Activated CD4-positive, alpha-beta T cell treated with anti-CD3 and anti-CD28 coated beads for 36 hours (primary cell): ENCODE results near the gene FNIP2. TPM values are rescaled to one million over a fixed set of nuclear protein-coding genes. Genes with fewer than 3 reads are reported as not detected.

Source experiments
- ATAC-seq: fragments of 200-7000 bp; cut with Tn5 transposase; one replicate; pipeline ENCODE4 v1.10.0; 2021; ENCODE audit warnings: mild to moderate bottlenecking, moderate library complexity
- CTCF ChIA-PET: fragments of 350-600 bp; sonication (Branson Sonifier 250); formaldehyde crosslinking; loops from one replicate; lab custom pipeline; 2021; ENCODE audit warnings: antibody characterized with exemption; lab: Charles Lee
- POLR2A ChIA-PET: fragments of 350-600 bp; sonication (Branson Sonifier 250); formaldehyde crosslinking; loops from one replicate; lab custom pipeline; 2021; ENCODE audit warnings: antibody characterized with exemption, inconsistent platforms; lab: Charles Lee
- DNase-seq: peaks from one replicate; pipeline ENCODE4 v3.0.0-alpha.2; 2020
- H3K27ac Mint-ChIP-seq: one replicate; pipeline ENCODE4 v1.8.0; 2021; ENCODE audit warnings: mixed read lengths
- H3K27me3 Mint-ChIP-seq: one replicate; pipeline ENCODE4 v1.8.0; 2021; ENCODE audit warnings: mixed read lengths
- H3K36me3 Mint-ChIP-seq: one replicate; pipeline ENCODE4 v1.8.0; 2021; ENCODE audit warnings: low read depth, mixed read lengths
- H3K4me1 Mint-ChIP-seq: one replicate; pipeline ENCODE4 v1.8.0; 2021; ENCODE audit warnings: mixed read lengths
- H3K4me3 Mint-ChIP-seq: one replicate; pipeline ENCODE4 v1.8.0; 2021; ENCODE audit warnings: mild to moderate bottlenecking, moderate library complexity, mixed read lengths
- H3K9me3 Mint-ChIP-seq: one replicate; pipeline ENCODE4 v1.8.0; 2021; ENCODE audit warnings: low read depth, mixed read lengths
- intact Hi-C, 2 experiments: fragments of 100-400 bp; cut with DNase I in 1 of 2; cut with micrococcal nuclease in 1 of 2; formaldehyde crosslinking; loops; one replicate each; pipeline versions ENCODE4 v1.14.2 to v1.15.1; 2022 to 2024; cut with DNase I, micrococcal nuclease
- total RNA-seq, 2 experiments: library from RNA; stranded (reverse); gene quantifications; one replicate each; pipeline ENCODE4 v1.2.3, GENCODE V29; 2021

FNIP2 gene
- total RNA-seq = 10 to 100 TPM; 11.6 to 13.0 TPM

DNA sequence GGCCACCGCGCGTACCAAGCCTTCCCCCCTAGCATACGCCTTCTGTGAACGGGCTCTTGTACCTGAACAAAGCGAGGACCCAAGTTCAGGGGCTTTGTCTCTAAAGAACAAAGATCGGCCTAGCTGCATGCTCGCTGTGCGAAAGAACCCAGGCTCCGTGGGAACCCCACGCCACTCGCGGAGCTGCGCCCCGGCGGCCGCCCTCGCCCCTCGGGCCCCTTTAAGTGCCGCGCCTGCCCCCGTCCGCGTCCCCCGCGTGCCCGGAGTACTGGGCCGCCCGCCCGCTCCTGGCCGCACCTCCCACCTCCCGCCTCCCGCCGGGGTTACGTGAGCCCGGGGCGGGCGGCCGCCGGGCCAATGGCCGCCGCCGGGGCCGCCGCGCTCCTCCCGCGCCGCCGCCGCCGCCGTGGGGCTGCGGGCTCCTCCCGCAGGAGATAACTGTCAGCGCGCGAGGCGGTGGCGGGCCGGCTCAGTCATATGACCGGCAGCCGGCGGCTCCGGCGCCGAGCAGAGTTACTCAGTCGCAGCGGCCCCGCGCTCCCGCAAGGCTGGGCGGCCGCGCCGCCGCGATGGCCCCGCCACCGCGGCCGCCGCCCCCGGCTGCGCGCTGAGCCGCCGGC, at the start of gene FNIP2:
Gene FNIP2, plus strand, starts transcription at position 472 of the 620 bp plus-strand sequence. CDS start 187 bp downstream, outside the sequence.
- peak; percentile 81 for DNase-seq
- intact Hi-C loops = loop anchor here (1.0 to 5.0 kb wide), 9 partner anchors 10 to 435 kb away; partner anchors contain the start of genes PPID (in 2 of the 2), C4orf46 (in 1 of the 2) and RAPGEF2 (in 1 of the 2)
- peak within 1 kb of the TSS; percentile 97 for H3K4me3 Mint-ChIP-seq
- H3K36me3 Mint-ChIP-seq = no peaks in the 10 kb centered on the region
- H3K9me3 Mint-ChIP-seq = no peaks in the 10 kb centered on the region
- ATAC-seq = peak; percentile 81
- H3K27ac Mint-ChIP-seq = peak within 1 kb of the TSS; percentile 93
- ChIA-PET POLR2A (no interaction called here), CTCF (interaction anchor here (1.3 to 1.5 kb wide), 3 partner anchors 16 to 98 kb away, joined by 4 read pairs; no protein-coding TSS in a partner anchor)
- H3K27me3 Mint-ChIP-seq = no peaks in the 10 kb centered on the region
- H3K4me1 Mint-ChIP-seq = peaks cover 41% of the 10 kb centered on the region

DNA sequence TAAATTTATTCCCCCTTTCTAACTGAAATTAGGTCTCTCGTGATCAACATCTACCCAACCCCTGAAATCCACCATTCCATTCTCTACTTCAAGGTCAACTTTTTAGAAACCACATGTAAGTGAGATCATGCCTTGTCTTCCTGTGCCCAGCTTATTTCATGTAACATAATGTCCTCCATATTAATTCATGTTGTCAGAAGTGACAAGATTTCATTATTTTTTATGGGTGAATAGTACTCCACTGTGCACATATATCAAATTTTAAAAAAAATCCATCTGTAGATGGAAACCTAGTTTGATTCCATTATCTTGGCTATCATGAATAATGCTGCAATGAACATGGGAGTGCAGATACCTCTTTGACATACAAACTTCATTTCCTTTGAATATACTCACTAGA, 47.1 kb upstream of the FNIP2 start:
- peaks cover 51% of the 10 kb centered on the region for H3K36me3 Mint-ChIP-seq
- POLR2A ChIA-PET = interaction anchor here (0.5 kb wide), 1 partner anchor 46 kb away, joined by 3 read pairs; no protein-coding TSS in a partner anchor

DNA sequence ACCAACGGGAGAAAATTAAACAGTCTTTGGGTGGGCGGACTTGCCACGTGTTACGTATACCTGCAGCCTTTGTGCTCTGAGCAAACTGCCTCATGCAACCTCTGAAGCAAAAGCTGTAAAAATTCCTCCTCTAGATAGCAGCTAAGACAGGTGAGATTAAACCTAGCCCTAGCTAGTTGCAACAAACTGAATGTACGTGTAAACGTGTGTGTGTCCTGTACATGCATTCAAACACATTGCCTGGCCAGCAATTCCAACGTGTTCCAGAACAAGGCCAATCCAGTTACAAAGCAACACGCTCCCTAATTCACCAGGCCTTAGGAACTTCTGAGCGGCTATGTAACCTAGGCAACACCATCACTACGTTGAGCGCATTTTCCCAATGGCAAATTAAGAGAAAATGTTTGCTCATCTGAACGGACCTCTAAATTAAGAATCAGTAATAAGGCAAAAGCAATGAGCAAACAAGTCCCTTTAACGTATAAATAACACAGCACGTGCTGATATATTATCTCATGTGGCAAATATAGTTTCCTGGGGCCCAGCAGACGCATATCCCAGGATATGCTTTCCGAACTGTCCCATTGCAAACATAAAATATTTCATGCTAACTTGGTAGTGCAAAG, 46.4 kb upstream of the FNIP2 start:
- ATAC-seq (no peak), DNase-seq (peak; percentile 22)
- Mint-ChIP-seq H3K9me3 (no peaks in the 10 kb centered on the region), H3K36me3 (peaks cover 47% of the 10 kb centered on the region), H3K27me3 (peaks cover 4% of the 10 kb centered on the region), H3K27ac (peak overlapping the region; percentile 100), H3K4me1 (peaks cover 49% of the 10 kb centered on the region), H3K4me3 (peak overlapping the region; percentile 99)
- intact Hi-C loops = loop anchor here (2.0 to 10.0 kb wide), 8 partner anchors 46 to 725 kb away; partner anchors contain the start of gene FNIP2 (in 1 of the 2)
- ChIA-PET CTCF (no interaction called here), POLR2A (interaction anchor here (0.5 kb wide), 1 partner anchor 45 kb away, joined by 3 read pairs; no protein-coding TSS in a partner anchor)

More for the DNA sequence above, 47.1 kb upstream of the FNIP2 start:
- ATAC-seq = no peak
- H3K27ac Mint-ChIP-seq = peak overlapping the region; percentile 100
- peaks cover 46% of the 10 kb centered on the region for H3K4me1 Mint-ChIP-seq
- peak overlapping the region; percentile 99 for H3K4me3 Mint-ChIP-seq
- intact Hi-C loops = loop anchor here (2.0 to 10.0 kb wide), 8 partner anchors 47 to 726 kb away; partner anchors contain the start of gene FNIP2 (in 1 of the 2)
- CTCF ChIA-PET = no interaction called here
- H3K27me3 Mint-ChIP-seq = peaks cover 4% of the 10 kb centered on the region
- DNase-seq = no peak
- no peaks in the 10 kb centered on the region for H3K9me3 Mint-ChIP-seq

DNA sequence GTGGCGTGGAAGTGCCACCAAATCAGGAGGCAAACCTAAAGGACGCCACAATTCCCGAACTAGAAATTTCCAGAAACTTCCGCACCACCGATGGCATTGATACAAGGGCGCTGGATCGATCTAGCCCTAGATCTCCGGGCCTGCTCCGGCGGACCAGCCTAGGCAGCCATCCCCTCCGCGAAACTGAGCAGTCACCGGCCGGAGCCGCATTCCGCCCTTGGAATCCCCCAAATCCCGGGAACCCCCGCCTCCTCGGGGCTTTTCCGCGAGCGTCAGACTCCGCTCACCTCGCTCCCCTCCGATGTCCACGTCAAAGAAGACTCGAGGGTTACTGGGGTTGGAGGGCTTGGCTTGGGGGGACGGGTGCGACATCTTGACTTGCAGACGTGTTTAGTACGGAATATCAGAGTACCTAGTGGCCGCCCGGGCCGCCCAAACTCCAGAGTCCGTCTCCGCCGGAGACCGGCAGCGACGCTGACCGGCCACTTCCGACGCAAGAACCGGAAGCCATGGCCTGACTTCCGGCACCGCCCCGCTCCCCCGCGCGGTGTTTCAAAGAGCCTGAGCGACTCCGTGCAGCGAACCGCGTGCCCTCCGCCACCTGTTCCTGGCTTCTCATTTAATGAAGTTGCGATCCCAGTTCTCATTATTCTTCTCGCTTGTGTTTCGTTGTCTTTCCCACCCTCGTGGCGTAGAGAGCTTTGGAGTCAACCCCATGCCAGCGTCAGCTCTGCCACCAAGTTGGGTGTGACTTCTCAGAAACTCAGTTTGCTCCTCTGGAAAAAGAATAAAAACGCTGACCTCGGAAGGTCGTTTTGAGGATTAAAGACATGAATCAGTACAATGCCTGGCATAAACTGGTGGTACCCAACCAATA, 45.7 kb upstream of the FNIP2 start, which contains the start of gene PPID:
Gene PPID, minus strand, starts transcription at position 480 of the 877 bp plus-strand sequence. Its CDS starts 108 bp downstream, at position 372.
- no peaks in the 10 kb centered on the region for H3K9me3 Mint-ChIP-seq
- H3K36me3 Mint-ChIP-seq = peaks cover 39% of the 10 kb centered on the region
- peaks cover 46% of the 10 kb centered on the region for H3K4me1 Mint-ChIP-seq
- H3K27me3 Mint-ChIP-seq = peaks cover 4% of the 10 kb centered on the region
- H3K27ac Mint-ChIP-seq = peak within 1 kb of the TSS; percentile 100
- CTCF ChIA-PET = interaction anchor here (0.6 to 1.3 kb wide), 5 partner anchors 38 to 480 kb away, joined by 3 to 4 read pairs (median 3); no protein-coding TSS in a partner anchor
- ATAC-seq (peak; percentile 86), DNase-seq (peak; percentile 93)
- intact Hi-C loops = loop anchor here (1.0 to 10.0 kb wide), 12 partner anchors 46 to 724 kb away; partner anchors contain the start of genes ETFDH (in 2 of the 2), FNIP2 (in 2 of the 2) and RAPGEF2 (in 1 of the 2)
- POLR2A ChIA-PET = no interaction called here
- peak within 1 kb of the TSS; percentile 99 for H3K4me3 Mint-ChIP-seq

DNA sequence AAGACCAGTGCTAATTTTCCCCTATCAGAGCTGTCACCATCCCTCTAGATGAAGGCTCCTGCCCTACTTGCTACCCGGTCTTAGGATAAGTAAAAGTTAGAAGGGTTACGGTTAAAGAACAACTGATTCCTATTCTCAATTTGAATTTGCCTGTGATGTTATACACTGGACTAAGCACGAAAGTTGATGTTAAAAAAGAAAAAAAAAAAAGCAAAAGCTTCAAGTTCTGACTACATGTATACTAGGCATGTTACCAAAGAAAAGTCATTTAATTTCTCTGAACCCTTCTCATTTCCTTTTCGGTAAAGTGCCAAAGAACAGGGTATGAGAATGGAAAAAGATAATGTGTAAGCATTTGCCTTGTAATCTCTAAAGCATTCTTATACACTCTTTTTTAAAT, 44.2 kb upstream of the FNIP2 start:
- H3K4me1 Mint-ChIP-seq = peaks cover 53% of the 10 kb centered on the region
- intact Hi-C loops = loop anchor here (1.0 to 10.0 kb wide), 5 partner anchors 88 to 723 kb away; no protein-coding TSS in a partner anchor
- ATAC-seq (peak; percentile 24), DNase-seq (no peak)
- no peaks in the 10 kb centered on the region for H3K9me3 Mint-ChIP-seq
- peak overlapping the region; percentile 100 for H3K27ac Mint-ChIP-seq
- peak overlapping the region; percentile 99 for H3K4me3 Mint-ChIP-seq
- peaks cover 16% of the 10 kb centered on the region for H3K27me3 Mint-ChIP-seq
- CTCF ChIA-PET = interaction anchor here (0.9 to 1.7 kb wide), 4 partner anchors 45 to 479 kb away, joined by 3 to 4 read pairs (median 4); no protein-coding TSS in a partner anchor
- H3K36me3 Mint-ChIP-seq = peaks cover 29% of the 10 kb centered on the region
- POLR2A ChIA-PET = interaction anchor here (0.6 kb wide), 1 partner anchor 53 kb away, joined by 3 read pairs; the partner anchor contains the start of gene C4orf46

DNA sequence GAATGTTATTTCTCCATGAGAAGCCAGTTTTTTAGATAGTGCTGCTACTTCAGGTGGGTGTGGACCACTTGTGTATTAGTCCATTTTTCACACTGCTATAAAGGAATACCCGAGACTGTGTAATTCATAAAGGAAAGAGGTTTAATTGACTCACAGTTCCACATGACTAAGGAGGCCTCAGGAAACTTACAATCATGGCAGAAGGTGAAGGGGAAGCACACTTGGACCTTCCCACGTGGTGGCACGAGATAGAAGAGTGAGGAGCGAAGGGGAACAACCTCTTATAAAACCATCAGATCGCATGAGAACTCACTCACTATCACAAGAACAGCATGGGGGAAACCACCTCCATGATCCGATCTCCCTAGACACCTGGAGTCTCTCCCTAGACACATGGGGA, 42.2 kb upstream of the FNIP2 start:
- POLR2A ChIA-PET = no interaction called here
- peak; percentile 8 for DNase-seq
- CTCF ChIA-PET = interaction anchor here (0.8 to 1.3 kb wide), 3 partner anchors 124 to 476 kb away, joined by 3 to 4 read pairs (median 3); no protein-coding TSS in a partner anchor
- peaks cover 41% of the 10 kb centered on the region for H3K4me1 Mint-ChIP-seq
- H3K27me3 Mint-ChIP-seq = peaks cover 21% of the 10 kb centered on the region
- peaks cover 11% of the 10 kb centered on the region for H3K36me3 Mint-ChIP-seq
- H3K9me3 Mint-ChIP-seq = no peaks in the 10 kb centered on the region
- intact Hi-C loops = loop anchor here in 1 of 2 experiments (10.0 kb wide), 1 partner anchor 348 kb away; no protein-coding TSS in a partner anchor
- ATAC-seq = no peak
- no peak overlapping the region for H3K4me3 Mint-ChIP-seq
- H3K27ac Mint-ChIP-seq = no peak overlapping the region

DNA sequence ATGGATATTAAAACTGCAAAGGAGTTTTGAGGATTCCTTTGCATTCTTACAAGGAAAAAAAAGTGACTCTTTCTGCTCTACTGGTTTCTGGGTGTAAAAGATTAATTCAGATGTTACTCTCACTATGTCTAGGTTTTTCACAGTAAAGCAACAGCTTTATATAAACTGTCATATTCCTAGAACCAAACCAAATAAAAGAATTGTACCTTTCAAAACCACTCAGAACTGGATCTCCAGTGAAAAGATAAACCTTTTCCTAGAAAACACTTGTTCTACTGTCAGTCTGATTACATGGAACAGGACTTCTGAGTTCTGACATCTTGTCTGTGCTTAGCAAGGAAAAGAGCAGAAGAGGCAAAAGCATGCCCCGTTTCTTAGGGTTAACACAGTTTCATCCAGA, 40.6 kb upstream of the FNIP2 start:
- ATAC-seq (no peak), DNase-seq (no peak)
- Mint-ChIP-seq H3K4me1 (peaks cover 39% of the 10 kb centered on the region), H3K9me3 (no peaks in the 10 kb centered on the region), H3K27ac (no peak overlapping the region), H3K36me3 (no peaks in the 10 kb centered on the region), H3K27me3 (peaks cover 29% of the 10 kb centered on the region), H3K4me3 (no peak overlapping the region)
- intact Hi-C loops = loop anchor here in 1 of 2 experiments (10.0 kb wide), 1 partner anchor 347 kb away; no protein-coding TSS in a partner anchor
- POLR2A ChIA-PET = no interaction called here
- CTCF ChIA-PET = interaction anchor here (1.0 to 1.3 kb wide), 3 partner anchors 16 to 451 kb away, joined by 3 read pairs; no protein-coding TSS in a partner anchor

DNA sequence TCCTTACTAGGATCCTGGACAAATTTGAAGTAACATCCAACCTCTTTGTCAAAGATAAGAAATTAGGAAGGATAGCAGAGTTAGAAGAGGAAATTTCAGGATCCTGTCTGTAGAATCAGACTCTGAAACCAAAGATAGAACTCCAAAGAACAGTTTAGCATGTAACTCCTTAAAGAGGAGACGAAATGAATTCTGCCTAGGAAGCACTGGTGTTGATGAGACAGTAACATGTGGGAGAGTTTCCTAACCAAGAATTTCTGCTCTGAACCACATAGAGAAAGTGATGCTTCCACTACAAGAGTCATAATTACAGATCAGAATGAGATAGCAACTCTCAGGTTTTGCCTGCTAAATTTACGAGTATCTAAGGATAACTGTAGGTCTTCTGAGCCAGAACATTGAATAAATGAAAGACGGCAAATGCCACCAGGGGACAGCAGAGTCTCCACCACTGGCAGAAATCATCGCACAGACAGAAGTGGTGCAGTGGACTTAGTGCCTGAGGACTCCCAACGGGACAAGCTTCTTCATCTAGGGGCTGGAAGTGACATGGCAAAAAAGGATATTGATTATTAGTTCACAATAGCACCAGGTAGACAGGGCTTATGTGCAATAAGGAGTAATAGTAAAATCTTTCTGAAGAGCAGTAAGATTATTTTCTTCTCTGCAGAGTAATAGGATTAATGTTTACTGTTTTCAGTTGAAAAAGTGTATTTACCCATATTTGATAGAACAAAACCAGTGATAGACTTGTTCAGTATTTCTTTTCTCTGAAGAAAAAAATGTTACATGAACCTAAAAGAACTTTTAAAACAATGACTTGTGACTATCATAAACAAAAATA, 38.9 kb upstream of the FNIP2 start:
- no peak overlapping the region for H3K4me3 Mint-ChIP-seq
- POLR2A ChIA-PET = no interaction called here
- H3K36me3 Mint-ChIP-seq = no peaks in the 10 kb centered on the region
- peaks cover 29% of the 10 kb centered on the region for H3K27me3 Mint-ChIP-seq
- CTCF ChIA-PET = interaction anchor here (0.6 to 1.6 kb wide), 5 partner anchors 12 to 471 kb away, joined by 3 to 8 read pairs (median 4); no protein-coding TSS in a partner anchor
- H3K9me3 Mint-ChIP-seq = no peaks in the 10 kb centered on the region
- H3K27ac Mint-ChIP-seq = no peak overlapping the region
- peak; percentile 72 for DNase-seq
- intact Hi-C loops = loop anchor here (1.0 to 10.0 kb wide), 5 partner anchors 120 to 473 kb away; no protein-coding TSS in a partner anchor
- ATAC-seq = peak; percentile 87
- H3K4me1 Mint-ChIP-seq = peaks cover 25% of the 10 kb centered on the region

DNA sequence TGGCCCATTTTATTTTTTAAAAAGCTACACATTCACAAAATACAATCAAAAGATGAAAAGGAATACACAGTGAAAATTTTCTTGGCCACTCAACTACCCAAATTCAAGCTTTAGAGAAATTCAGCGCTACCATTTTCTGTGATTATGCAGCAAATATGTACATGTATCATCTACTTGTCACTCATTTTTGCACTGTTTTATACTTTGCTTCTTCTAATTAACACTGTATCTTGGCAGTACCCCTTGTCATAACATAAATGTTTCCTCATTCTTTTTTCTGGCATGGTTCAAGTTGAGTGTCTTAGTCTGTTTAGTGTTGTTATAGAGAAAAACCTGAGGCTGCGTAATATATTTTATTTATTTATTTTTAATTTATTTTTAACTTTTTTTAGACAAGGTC, 30.0 kb upstream of the FNIP2 start:
- H3K4me1 Mint-ChIP-seq = no peaks in the 10 kb centered on the region
- H3K27me3 Mint-ChIP-seq = peaks cover 6% of the 10 kb centered on the region
- no peaks in the 10 kb centered on the region for H3K9me3 Mint-ChIP-seq
- no peak overlapping the region for H3K4me3 Mint-ChIP-seq
- no peaks in the 10 kb centered on the region for H3K36me3 Mint-ChIP-seq
- H3K27ac Mint-ChIP-seq = no peak overlapping the region
- DNase-seq = no peak
- CTCF ChIA-PET = no interaction called here
- POLR2A ChIA-PET = no interaction called here
- ATAC-seq = no peak
- intact Hi-C loops = no loop called here
